GM12892 (cell line): ENCODE measurements around the gene MCM3AP.

Experiments used
- POLR2A ChIP-seq: IDR thresholded peaks from 2 replicates; pipeline ENCODE4 v1.6.1; 2011; ENCODE audit warnings: low read depth, low read length, control low read depth
- POLR2AphosphoS5 ChIP-seq: IDR thresholded peaks from 2 replicates; pipeline ENCODE4 v1.6.1; 2011; ENCODE audit warnings: low read depth, low read length, control low read depth
- TAF1 ChIP-seq: IDR thresholded peaks from 2 replicates; pipeline ENCODE4 v1.6.1; 2011; ENCODE audit warnings: low read depth, mild to moderate bottlenecking, control low read depth, low read length, borderline replicate concordance

GRCh38 chr21:46215436-46216131 lies 69.8 kb downstream of the MCM3AP start:
- TF ChIP-seq POLR2A (no peak), TAF1 (no peak), POLR2AphosphoS5 (no peak)
